ENCODE measurements around the gene DNPH1.

The DNPH1 gene

DNA sequence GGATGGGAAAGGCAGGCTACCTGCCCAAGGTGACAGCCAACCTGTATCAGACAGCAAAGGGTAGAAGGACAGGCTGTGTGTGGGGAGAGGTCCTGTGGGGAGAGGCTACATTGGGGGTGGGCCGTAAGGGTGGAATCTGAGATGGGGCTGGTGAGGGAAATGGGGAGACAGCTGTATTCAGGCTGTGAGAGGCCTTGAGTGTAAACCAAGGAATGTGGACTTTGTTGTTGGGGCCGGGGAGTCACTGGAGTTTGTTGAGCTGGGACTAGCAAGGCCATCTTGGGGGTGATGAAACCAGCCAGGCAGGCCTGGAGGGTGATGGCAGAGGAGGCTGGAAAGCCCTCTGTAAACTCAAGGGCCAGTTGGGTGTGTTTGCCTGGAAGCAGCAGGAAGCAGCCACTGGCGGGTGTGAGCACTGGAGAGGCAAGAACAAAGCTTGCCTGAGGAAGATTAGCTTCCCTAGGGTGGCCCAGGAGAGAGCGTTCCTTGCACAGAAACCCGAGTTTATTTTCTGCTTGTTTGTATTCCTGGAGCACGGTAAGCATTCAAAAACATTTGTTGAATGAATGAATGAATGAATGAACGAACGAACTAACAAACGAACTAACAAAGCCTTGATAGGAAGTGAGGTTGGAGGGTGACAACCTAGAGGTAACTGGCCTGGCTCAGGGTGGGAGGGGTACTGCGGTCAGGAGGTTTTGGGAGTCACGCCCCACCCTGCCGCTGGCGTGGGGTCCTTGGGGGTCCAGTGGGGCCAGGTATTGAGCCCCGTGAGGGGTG lies 32.9 kb upstream of the DNPH1 start:
- H4K20me1 ChIP-seq (ENCODE audit: insufficient read depth, low read length, poor library complexity, severe bottlenecking): no peaks in the 10 kb centered on the region
- no peaks in the 10 kb centered on the region for H3K4me1 ChIP-seq (ENCODE audit: insufficient read depth, low read length, poor library complexity, severe bottlenecking)
- no peaks in the 10 kb centered on the region for H3K9me2 ChIP-seq (replicated peaks; ENCODE audit: low read depth, low read length)
- H3K9ac ChIP-seq (ENCODE audit: low read depth, low read length, poor library complexity, severe bottlenecking): no peak overlapping the region
- TF ChIP-seq, protein P1, sequence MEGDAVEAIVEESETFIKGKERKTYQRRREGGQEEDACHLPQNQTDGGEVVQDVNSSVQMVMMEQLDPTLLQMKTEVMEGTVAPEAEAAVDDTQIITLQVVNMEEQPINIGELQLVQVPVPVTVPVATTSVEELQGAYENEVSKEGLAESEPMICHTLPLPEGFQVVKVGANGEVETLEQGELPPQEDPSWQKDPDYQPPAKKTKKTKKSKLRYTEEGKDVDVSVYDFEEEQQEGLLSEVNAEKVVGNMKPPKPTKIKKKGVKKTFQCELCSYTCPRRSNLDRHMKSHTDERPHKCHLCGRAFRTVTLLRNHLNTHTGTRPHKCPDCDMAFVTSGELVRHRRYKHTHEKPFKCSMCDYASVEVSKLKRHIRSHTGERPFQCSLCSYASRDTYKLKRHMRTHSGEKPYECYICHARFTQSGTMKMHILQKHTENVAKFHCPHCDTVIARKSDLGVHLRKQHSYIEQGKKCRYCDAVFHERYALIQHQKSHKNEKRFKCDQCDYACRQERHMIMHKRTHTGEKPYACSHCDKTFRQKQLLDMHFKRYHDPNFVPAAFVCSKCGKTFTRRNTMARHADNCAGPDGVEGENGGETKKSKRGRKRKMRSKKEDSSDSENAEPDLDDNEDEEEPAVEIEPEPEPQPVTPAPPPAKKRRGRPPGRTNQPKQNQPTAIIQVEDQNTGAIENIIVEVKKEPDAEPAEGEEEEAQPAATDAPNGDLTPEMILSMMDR (conservative IDR thresholded peaks at IDR 0.05; ENCODE audit: low read length): no peak
- no peak for TF ChIP-seq EZH2phosphoT487 (IDR thresholded peaks at IDR 0.05; ENCODE audit: borderline replicate concordance)
- no peak overlapping the region for H3K4me2 ChIP-seq (ENCODE audit: low read depth, low read length, poor library complexity, severe bottlenecking)
- no peak overlapping the region for H2AFZ ChIP-seq (ENCODE audit: low read length)
- no peaks in the 10 kb centered on the region for H3K27me3 ChIP-seq (ENCODE audit: insufficient read depth, low read length, poor library complexity, severe bottlenecking)
- H3F3A ChIP-seq (ENCODE audit: low read depth): no peaks in the 10 kb centered on the region
- no peak overlapping the region for H3K4me3 ChIP-seq (ENCODE audit: low read length, poor library complexity, severe bottlenecking)
- no peaks in the 10 kb centered on the region for H3K79me2 ChIP-seq (ENCODE audit: insufficient read depth, low read length)
- H3K36me3 ChIP-seq (ENCODE audit: insufficient read depth, low read length): no peaks in the 10 kb centered on the region
- H3K9me3 ChIP-seq (ENCODE audit: insufficient read depth, low read depth, low read length): no peaks in the 10 kb centered on the region

DNA sequence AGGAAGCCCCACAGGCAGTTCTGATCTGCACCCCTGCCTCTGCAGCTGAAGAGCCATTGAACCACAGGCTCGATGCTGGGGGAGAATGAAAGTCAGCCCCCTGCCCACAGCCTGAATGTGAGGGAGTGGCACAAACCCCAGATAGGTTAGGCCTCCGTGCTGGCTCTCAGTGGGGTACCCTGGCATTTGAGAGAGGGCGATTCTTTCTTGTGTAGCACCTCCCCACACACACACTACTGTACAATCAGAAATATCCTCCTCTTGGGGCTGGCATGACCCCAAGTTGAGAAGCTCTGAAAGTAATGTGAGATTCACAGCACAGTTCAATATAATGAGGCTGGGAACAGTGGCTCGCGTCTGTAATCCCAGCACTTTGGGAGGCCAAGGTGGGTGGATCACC lies 31.9 kb upstream of the DNPH1 start:
- H3F3A ChIP-seq (ENCODE audit: low read depth): no peaks in the 10 kb centered on the region
- H3K9ac ChIP-seq (ENCODE audit: low read depth, low read length, poor library complexity, severe bottlenecking): no peak overlapping the region
- H3K4me2 ChIP-seq (ENCODE audit: low read depth, low read length, poor library complexity, severe bottlenecking): no peak overlapping the region
- no peak overlapping the region for H3K4me3 ChIP-seq (ENCODE audit: low read length, poor library complexity, severe bottlenecking)
- no peaks in the 10 kb centered on the region for H3K9me3 ChIP-seq (ENCODE audit: insufficient read depth, low read depth, low read length)
- H3K79me2 ChIP-seq (ENCODE audit: insufficient read depth, low read length): no peaks in the 10 kb centered on the region
- H3K27me3 ChIP-seq (ENCODE audit: insufficient read depth, low read length, poor library complexity, severe bottlenecking): no peaks in the 10 kb centered on the region
- no peaks in the 10 kb centered on the region for H3K36me3 ChIP-seq (ENCODE audit: insufficient read depth, low read length)
- no peak for TF ChIP-seq EZH2phosphoT487 (IDR thresholded peaks at IDR 0.05; ENCODE audit: borderline replicate concordance)
- TF ChIP-seq, protein P1 (conservative IDR thresholded peaks at IDR 0.05; ENCODE audit: low read length): no peak
- no peaks in the 10 kb centered on the region for H3K9me2 ChIP-seq (replicated peaks; ENCODE audit: low read depth, low read length)
- no peaks in the 10 kb centered on the region for H3K4me1 ChIP-seq (ENCODE audit: insufficient read depth, low read length, poor library complexity, severe bottlenecking)
- H2AFZ ChIP-seq (ENCODE audit: low read length): no peak overlapping the region
- H4K20me1 ChIP-seq (ENCODE audit: insufficient read depth, low read length, poor library complexity, severe bottlenecking): no peaks in the 10 kb centered on the region

DNA sequence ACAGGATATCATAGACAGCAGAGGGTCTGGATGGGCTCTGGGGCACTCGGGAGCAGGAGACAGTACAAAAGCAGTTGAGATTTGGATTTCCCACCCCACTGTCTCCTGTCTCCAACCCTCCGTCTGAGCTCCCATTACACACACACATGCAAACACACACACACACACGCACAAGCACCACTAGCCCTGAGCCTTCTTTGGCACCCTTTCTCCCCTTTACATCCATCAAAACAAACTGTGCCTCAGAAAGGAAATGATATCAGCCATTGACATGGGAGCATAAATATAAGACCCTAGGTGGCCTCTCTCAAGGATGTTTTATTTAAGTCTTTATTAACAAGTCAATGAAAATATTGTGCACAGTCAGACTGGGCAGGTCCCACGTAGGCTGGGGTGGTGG lies 31.5 kb upstream of the DNPH1 start:
- no peak overlapping the region for H3K4me3 ChIP-seq (ENCODE audit: low read length, poor library complexity, severe bottlenecking)
- H3K9me3 ChIP-seq (ENCODE audit: insufficient read depth, low read depth, low read length): no peaks in the 10 kb centered on the region
- no peak overlapping the region for H3K4me2 ChIP-seq (ENCODE audit: low read depth, low read length, poor library complexity, severe bottlenecking)
- no peaks in the 10 kb centered on the region for H3K9me2 ChIP-seq (replicated peaks; ENCODE audit: low read depth, low read length)
- no peaks in the 10 kb centered on the region for H3K4me1 ChIP-seq (ENCODE audit: insufficient read depth, low read length, poor library complexity, severe bottlenecking)
- TF ChIP-seq, protein P1 (conservative IDR thresholded peaks at IDR 0.05; ENCODE audit: low read length): no peak
- no peak for TF ChIP-seq EZH2phosphoT487 (IDR thresholded peaks at IDR 0.05; ENCODE audit: borderline replicate concordance)
- H3K79me2 ChIP-seq (ENCODE audit: insufficient read depth, low read length): no peaks in the 10 kb centered on the region
- no peaks in the 10 kb centered on the region for H3K36me3 ChIP-seq (ENCODE audit: insufficient read depth, low read length)
- H3F3A ChIP-seq (ENCODE audit: low read depth): no peaks in the 10 kb centered on the region
- no peak overlapping the region for H3K9ac ChIP-seq (ENCODE audit: low read depth, low read length, poor library complexity, severe bottlenecking)
- H2AFZ ChIP-seq (ENCODE audit: low read length): no peak overlapping the region
- H4K20me1 ChIP-seq (ENCODE audit: insufficient read depth, low read length, poor library complexity, severe bottlenecking): no peaks in the 10 kb centered on the region
- H3K27me3 ChIP-seq (ENCODE audit: insufficient read depth, low read length, poor library complexity, severe bottlenecking): no peaks in the 10 kb centered on the region
